ENCODE measurements around the gene CDH13.

CDH13 gene

DNA sequence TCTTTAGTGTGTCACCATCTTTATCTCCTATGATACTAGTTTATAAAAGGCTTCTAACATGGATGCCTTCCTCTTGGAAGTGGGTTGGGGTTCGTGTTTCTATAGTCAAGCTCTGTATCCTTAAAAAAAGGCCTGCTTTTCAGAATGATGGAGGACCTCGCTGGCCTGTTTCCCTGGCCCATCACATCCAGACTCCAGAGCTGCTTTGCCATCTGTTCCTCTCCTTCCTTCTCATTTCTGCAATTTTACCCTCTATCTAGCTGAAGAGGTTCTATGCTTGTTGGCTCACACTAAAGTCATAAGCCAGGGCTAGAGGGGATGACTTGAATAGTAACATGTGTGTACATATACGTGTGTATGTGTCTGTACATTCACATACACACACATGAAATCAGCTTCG lies 730.2 kb downstream of the CDH13 start:
- H3K36me3 ChIP-seq (ENCODE audit: control insufficient read depth, insufficient read depth, low read length), result no peaks in the 10 kb centered on the region
- H3K27me3 ChIP-seq (replicated peaks; ENCODE audit: control insufficient read depth, insufficient read depth, low read length), result no peaks in the 10 kb centered on the region
- no peak for DNase-seq (ENCODE audit: extremely low read depth, insufficient read length)
- TF ChIP-seq, protein P1, sequence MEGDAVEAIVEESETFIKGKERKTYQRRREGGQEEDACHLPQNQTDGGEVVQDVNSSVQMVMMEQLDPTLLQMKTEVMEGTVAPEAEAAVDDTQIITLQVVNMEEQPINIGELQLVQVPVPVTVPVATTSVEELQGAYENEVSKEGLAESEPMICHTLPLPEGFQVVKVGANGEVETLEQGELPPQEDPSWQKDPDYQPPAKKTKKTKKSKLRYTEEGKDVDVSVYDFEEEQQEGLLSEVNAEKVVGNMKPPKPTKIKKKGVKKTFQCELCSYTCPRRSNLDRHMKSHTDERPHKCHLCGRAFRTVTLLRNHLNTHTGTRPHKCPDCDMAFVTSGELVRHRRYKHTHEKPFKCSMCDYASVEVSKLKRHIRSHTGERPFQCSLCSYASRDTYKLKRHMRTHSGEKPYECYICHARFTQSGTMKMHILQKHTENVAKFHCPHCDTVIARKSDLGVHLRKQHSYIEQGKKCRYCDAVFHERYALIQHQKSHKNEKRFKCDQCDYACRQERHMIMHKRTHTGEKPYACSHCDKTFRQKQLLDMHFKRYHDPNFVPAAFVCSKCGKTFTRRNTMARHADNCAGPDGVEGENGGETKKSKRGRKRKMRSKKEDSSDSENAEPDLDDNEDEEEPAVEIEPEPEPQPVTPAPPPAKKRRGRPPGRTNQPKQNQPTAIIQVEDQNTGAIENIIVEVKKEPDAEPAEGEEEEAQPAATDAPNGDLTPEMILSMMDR (IDR thresholded peaks at IDR 0.05; ENCODE audit: insufficient read depth, low read length, poor library complexity, severe bottlenecking), result no peak
- no peak overlapping the region for H3K4me3 ChIP-seq (replicated peaks; ENCODE audit: low read depth, low read length)

DNA sequence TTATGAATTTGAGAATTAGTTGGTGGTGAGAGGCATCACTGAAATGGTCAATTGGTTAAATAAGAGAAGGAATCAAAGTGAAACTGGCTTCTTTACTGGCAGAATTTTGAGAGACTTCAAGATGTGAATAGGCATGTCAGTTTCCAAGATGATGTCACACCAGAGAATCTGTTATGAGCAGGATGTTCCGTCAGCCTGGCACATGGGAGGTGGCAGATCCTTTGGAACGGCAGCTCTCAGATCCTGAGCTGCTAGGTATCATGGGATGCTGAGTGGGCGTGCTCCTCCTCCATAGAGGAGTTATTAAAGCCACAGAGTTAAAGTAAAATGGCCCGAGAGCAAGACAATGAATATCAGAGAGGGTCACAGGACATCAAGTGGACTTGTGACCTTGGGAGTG lies 736.8 kb downstream of the CDH13 start:
- Histone ChIP-seq H3K27me3 (replicated peaks; ENCODE audit: control insufficient read depth, insufficient read depth, low read length) (no peaks in the 10 kb centered on the region), H3K36me3 (ENCODE audit: control insufficient read depth, insufficient read depth, low read length) (no peaks in the 10 kb centered on the region), H3K4me3 (replicated peaks; ENCODE audit: low read depth, low read length) (no peak overlapping the region)
- TF ChIP-seq, protein P1 (IDR thresholded peaks at IDR 0.05; ENCODE audit: insufficient read depth, low read length, poor library complexity, severe bottlenecking), result no peak
- DNase-seq (ENCODE audit: extremely low read depth, insufficient read length), result no peak

DNA sequence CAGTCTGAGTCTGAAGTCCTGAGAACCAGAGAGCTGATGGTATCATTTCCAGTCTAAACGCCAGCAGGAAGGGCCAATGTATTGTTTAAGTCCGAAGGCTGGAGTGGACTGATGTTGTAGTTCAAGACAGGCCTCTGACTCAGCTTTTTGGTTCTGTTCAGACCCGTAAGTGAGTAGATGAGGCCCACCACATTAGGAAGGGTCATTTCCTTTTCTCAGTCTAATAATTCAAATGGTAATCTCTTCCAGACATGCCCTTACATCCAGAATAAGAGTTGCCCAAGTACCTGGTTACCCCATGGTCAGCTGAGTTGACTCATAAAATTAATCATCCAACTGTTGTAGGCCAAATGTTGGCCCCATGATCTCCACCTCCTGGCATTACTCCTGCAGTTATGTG lies 738.4 kb downstream of the CDH13 start:
- Histone ChIP-seq H3K4me3 (replicated peaks; ENCODE audit: low read depth, low read length) (no peak overlapping the region), H3K27me3 (replicated peaks; ENCODE audit: control insufficient read depth, insufficient read depth, low read length) (no peaks in the 10 kb centered on the region), H3K36me3 (ENCODE audit: control insufficient read depth, insufficient read depth, low read length) (no peaks in the 10 kb centered on the region)
- TF ChIP-seq, protein P1 (IDR thresholded peaks at IDR 0.05; ENCODE audit: insufficient read depth, low read length, poor library complexity, severe bottlenecking), result no peak
- DNase-seq (ENCODE audit: extremely low read depth, insufficient read length), result no peak

DNA sequence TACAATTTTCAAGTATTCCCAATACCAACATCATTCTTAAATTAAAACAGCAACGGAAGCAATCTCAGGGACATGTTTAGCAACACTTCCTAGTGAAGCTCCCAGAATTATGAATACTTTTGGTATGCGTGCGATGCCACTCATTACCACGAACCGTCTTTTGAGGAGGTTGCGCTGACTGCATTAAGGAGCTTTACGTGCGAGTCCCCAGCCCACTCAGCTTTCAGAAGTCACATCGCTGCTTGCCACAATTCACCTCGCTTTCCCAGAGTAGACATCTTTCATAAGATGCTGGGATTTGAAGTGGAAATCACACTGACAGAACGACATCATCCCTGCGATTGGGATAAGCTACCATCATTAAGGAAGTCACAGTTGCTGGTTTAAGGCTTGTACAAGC lies 739.5 kb downstream of the CDH13 start:
- TF ChIP-seq, protein P1 (IDR thresholded peaks at IDR 0.05; ENCODE audit: insufficient read depth, low read length, poor library complexity, severe bottlenecking), result no peak
- Histone ChIP-seq H3K27me3 (replicated peaks; ENCODE audit: control insufficient read depth, insufficient read depth, low read length) (no peaks in the 10 kb centered on the region), H3K36me3 (ENCODE audit: control insufficient read depth, insufficient read depth, low read length) (no peaks in the 10 kb centered on the region), H3K4me3 (replicated peaks; ENCODE audit: low read depth, low read length) (no peak overlapping the region)
- DNase-seq (ENCODE audit: extremely low read depth, insufficient read length), result no peak

DNA sequence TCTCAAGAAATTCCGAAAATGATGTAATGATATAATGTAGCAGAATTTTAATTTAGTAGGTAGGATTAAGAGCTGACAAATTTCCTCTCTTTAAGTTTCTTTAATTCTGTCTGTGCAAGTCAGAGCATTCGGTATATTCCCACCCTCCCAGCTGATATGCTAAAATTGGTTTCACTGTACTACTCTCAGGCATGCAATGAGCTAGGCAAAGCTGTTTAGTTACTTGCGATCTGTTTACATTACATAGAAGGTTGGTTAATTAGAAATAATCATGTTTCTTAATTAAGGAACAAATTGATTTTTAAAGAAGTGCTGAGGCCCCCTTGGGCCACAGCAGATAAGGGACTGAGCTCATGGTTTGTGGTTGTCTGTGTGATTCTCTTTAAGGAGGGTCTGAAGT lies 748.2 kb downstream of the CDH13 start:
- no peaks in the 10 kb centered on the region for H3K36me3 ChIP-seq (ENCODE audit: control insufficient read depth, insufficient read depth, low read length)
- no peak overlapping the region for H3K4me3 ChIP-seq (replicated peaks; ENCODE audit: low read depth, low read length)
- TF ChIP-seq, protein P1 (IDR thresholded peaks at IDR 0.05; ENCODE audit: insufficient read depth, low read length, poor library complexity, severe bottlenecking), result no peak
- H3K27me3 ChIP-seq (replicated peaks; ENCODE audit: control insufficient read depth, insufficient read depth, low read length), result no peaks in the 10 kb centered on the region
- DNase-seq (ENCODE audit: extremely low read depth, insufficient read length), result no peak

DNA sequence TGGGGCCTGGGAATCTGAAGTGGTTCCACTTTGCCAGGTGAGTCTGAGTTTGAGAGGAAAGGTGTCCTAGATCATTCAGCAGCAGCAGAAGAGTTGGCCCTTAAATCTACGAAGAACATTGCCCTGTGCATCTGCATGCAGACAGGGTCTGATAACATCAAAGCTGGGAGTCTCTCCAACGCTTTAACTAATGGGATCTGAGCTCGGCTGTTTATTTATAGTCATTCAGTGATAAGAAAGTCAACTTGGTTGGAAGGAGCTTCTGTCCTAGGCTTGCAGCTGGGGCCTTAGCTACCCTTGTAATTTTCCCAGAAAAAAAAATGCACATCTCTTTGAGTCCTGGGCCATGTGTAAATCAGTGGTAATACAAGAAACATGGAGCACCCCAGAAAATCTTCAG lies 763.0 kb downstream of the CDH13 start:
- DNase-seq (ENCODE audit: extremely low read depth, insufficient read length), result no peak
- TF ChIP-seq, protein P1 (IDR thresholded peaks at IDR 0.05; ENCODE audit: insufficient read depth, low read length, poor library complexity, severe bottlenecking), result no peak
- Histone ChIP-seq H3K36me3 (ENCODE audit: control insufficient read depth, insufficient read depth, low read length) (no peaks in the 10 kb centered on the region), H3K27me3 (replicated peaks; ENCODE audit: control insufficient read depth, insufficient read depth, low read length) (no peaks in the 10 kb centered on the region), H3K4me3 (replicated peaks; ENCODE audit: low read depth, low read length) (no peak overlapping the region)
